Measurements from ENCODE around the gene PLEKHF1. TPM values are rescaled to one million over a fixed set of nuclear protein-coding genes. Genes with fewer than 3 reads are reported as not detected.

Gene PLEKHF1
- total and polyA plus RNA-seq, 2 experiments from 2014 or later: 10.1 to 25.1 TPM

- Histone ChIP-seq H2AFZ (no peak overlapping the region), H3K27ac (ENCODE audit: low read depth) (no peak overlapping the region), H3K36me3 (ENCODE audit: insufficient read depth) (no peaks in the 10 kb centered on the region), H4K20me1 (replicated peaks; ENCODE audit: insufficient read depth) (no peaks in the 10 kb centered on the region), H3K79me2 (replicated peaks; ENCODE audit: insufficient read depth) (no peaks in the 10 kb centered on the region), H3K4me3 (no peak overlapping the region), H3K27me3 (ENCODE audit: insufficient read depth) (no peaks in the 10 kb centered on the region), H3K4me2 (no peak overlapping the region), H3K4me1 (ENCODE audit: insufficient read depth) (peaks cover 17% of the 10 kb centered on the region), H3K9me2 (ENCODE audit: insufficient read depth) (no peaks in the 10 kb centered on the region), H3F3A (replicated peaks; ENCODE audit: low read depth) (no peaks in the 10 kb centered on the region)
- no peak for TF ChIP-seq POLR2AphosphoS5 (IDR thresholded peaks at IDR 0.05; ENCODE audit: low read depth)
- TF ChIP-seq EZH2 (IDR thresholded peaks at IDR 0.05; ENCODE audit: low read depth, unreplicated experiment): no peak
- no peak for TF ChIP-seq ZNF331 (CRISPR knock-in tag; IDR thresholded peaks at IDR 0.05; ENCODE audit: low read depth)
- TF ChIP-seq ZNF462 (CRISPR knock-in tag; IDR thresholded peaks at IDR 0.05): no peak
- TF ChIP-seq JUNB (IDR thresholded peaks at IDR 0.05; ENCODE audit: unreplicated experiment): no peak
- no peak for TF ChIP-seq CREB1 (CRISPR knock-in tag; IDR thresholded peaks at IDR 0.05; ENCODE audit: low read depth)
- TF ChIP-seq NANOG (IDR thresholded peaks at IDR 0.05; ENCODE audit: borderline replicate concordance): no peak
- no peak for TF ChIP-seq STAT1 (IDR thresholded peaks at IDR 0.05; ENCODE audit: unreplicated experiment)
- no peak for TF ChIP-seq CTCF (conservative IDR thresholded peaks at IDR 0.05; ENCODE audit: low read depth in 2 of 2)
- no peak for TF ChIP-seq ETS1 (IDR thresholded peaks at IDR 0.05)
- TF ChIP-seq EZH2phosphoT487 (IDR thresholded peaks at IDR 0.05; ENCODE audit: unreplicated experiment): no peak
- no peak for TF ChIP-seq REST (IDR thresholded peaks at IDR 0.05; ENCODE audit: unreplicated experiment)
- no peak for TF ChIP-seq ZNF114 (CRISPR knock-in tag; IDR thresholded peaks at IDR 0.05)
- DNase-seq (ENCODE audit: low spot score) (no peak), ATAC-seq (no peak)
- Mint-ChIP-seq H3K9me3 (no peaks in the 10 kb centered on the region), H3K27me3 (ENCODE audit: insufficient read depth, low read depth, poor library complexity) (peaks cover 2% of the 10 kb centered on the region), H3K36me3 (ENCODE audit: low read depth) (no peaks in the 10 kb centered on the region), H3K27ac (no peak overlapping the region), H3K4me1 (peaks cover 19% of the 10 kb centered on the region), H3K4me3 (no peak overlapping the region)
Observed at GRCh38 chr19:29641597-29641996, 23.7 kb upstream of the PLEKHF1 start.

Data from GM23338 (cell line).